Osteocyte (in vitro differentiated cells): ENCODE measurements around the gene VIT. TPM values are rescaled to one million over a fixed set of nuclear protein-coding genes. Genes with fewer than 3 reads are reported as not detected.

ENCODE experiments used
- DNase-seq: peaks from one replicate; pipeline ENCODE4 v3.0.0; 2021; ENCODE audit warnings: mixed read lengths; ENCODE audit not compliant: unreplicated experiment; ENCODE audit errors: extremely low spot score
- H3K27ac Mint-ChIP-seq: one replicate; pipeline ENCODE4 v1.8.0; 2021; ENCODE audit warnings: mild to moderate bottlenecking, mixed read lengths; ENCODE audit not compliant: unreplicated experiment
- H3K27me3 Mint-ChIP-seq: one replicate; pipeline ENCODE4 v1.8.0; 2021; ENCODE audit warnings: mixed read lengths; ENCODE audit not compliant: unreplicated experiment
- H3K36me3 Mint-ChIP-seq: one replicate; pipeline ENCODE4 v1.8.0; 2021; ENCODE audit warnings: mixed read lengths; ENCODE audit not compliant: unreplicated experiment
- H3K4me1 Mint-ChIP-seq: one replicate; pipeline ENCODE4 v1.8.0; 2021; ENCODE audit warnings: mixed read lengths; ENCODE audit not compliant: unreplicated experiment
- H3K4me3 Mint-ChIP-seq: one replicate; pipeline ENCODE4 v1.8.0; 2021; ENCODE audit warnings: mild to moderate bottlenecking, moderate library complexity, mixed read lengths; ENCODE audit not compliant: unreplicated experiment
- H3K9me3 Mint-ChIP-seq: one replicate; pipeline ENCODE4 v1.8.0; 2021; ENCODE audit warnings: mixed read lengths; ENCODE audit not compliant: unreplicated experiment
- total RNA-seq: library from RNA; stranded (reverse); gene quantifications from 2 replicates; pipeline ENCODE4 v1.2.1, GENCODE V29; 2021
- TF ChIP-seq, protein P1 (sequence below): fragments of 200-600 bp; sonication (generic); IDR thresholded peaks from 2 replicates; pipeline ENCODE4 v1.5.0; 2021; ENCODE audit warnings: antibody characterized with exemption, mild to moderate bottlenecking, moderate library complexity

The VIT gene
- total RNA-seq, 1 donor from 2014 or later = 11.4 TPM

DNA sequence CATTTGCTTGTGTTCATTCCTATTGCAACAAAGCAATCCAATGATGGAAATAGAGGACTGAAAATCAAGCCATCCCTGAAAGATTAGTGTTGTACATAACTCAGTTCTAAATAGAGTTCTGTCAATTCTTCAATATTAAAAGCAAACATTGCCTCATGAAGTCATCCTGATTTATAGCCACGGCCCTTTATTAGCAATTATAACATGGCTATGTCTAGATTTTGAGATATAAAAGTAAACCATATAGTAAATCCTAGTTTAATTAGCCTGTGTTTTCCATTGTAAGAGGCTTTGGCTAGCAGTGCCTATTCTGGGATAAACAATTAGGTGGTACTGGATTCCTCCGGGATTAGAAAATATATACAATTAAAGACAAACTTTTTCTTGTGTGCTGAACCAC, 33.2 kb upstream of the VIT start:
- no peaks in the 10 kb centered on the region for H3K4me1 Mint-ChIP-seq
- TF ChIP-seq, protein P1, sequence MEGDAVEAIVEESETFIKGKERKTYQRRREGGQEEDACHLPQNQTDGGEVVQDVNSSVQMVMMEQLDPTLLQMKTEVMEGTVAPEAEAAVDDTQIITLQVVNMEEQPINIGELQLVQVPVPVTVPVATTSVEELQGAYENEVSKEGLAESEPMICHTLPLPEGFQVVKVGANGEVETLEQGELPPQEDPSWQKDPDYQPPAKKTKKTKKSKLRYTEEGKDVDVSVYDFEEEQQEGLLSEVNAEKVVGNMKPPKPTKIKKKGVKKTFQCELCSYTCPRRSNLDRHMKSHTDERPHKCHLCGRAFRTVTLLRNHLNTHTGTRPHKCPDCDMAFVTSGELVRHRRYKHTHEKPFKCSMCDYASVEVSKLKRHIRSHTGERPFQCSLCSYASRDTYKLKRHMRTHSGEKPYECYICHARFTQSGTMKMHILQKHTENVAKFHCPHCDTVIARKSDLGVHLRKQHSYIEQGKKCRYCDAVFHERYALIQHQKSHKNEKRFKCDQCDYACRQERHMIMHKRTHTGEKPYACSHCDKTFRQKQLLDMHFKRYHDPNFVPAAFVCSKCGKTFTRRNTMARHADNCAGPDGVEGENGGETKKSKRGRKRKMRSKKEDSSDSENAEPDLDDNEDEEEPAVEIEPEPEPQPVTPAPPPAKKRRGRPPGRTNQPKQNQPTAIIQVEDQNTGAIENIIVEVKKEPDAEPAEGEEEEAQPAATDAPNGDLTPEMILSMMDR = no peak
- no peak overlapping the region for H3K27ac Mint-ChIP-seq
- no peaks in the 10 kb centered on the region for H3K36me3 Mint-ChIP-seq
- H3K27me3 Mint-ChIP-seq = no peaks in the 10 kb centered on the region
- H3K4me3 Mint-ChIP-seq = no peak overlapping the region
- H3K9me3 Mint-ChIP-seq = no peaks in the 10 kb centered on the region
- DNase-seq = no peak

DNA sequence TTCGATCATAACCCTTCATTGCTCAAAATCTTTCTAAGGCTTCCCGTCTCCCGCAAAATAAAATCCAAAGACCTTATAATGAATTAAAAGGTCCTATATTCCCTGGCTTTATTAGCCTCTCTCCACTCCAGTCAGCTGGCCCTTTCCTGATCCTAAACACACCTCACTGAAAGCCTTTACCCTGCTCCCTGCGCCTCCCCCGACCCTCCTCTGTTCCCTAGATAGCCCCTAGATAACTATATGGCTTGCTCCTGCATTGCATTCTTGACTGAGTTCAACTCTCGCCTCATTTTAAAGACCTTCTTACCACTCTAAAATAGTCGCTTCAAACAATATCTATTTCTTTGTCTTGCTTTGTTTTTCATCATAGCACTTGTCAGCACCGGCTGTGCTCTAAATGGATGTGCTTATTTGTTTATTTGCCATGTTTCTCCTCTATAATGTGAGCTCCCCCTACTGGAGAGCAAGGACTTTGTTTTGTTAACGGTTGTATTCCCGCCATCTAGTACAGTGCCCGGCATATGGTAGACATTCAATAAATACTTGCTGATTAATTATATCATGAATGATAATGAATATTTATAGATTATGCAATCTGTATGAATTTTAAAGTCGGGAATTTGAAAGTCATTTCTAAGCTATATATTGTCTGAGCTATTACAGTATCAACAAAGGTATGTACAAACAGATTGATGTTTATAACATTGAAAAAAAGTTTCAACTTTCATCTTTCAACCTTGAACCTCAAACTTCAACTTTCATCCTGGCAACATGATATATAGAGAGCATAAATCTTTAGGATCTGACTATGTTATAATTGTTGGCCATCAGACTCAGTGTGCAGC, 32.4 kb upstream of the VIT start:
- Mint-ChIP-seq H3K9me3 (no peaks in the 10 kb centered on the region), H3K4me1 (no peaks in the 10 kb centered on the region), H3K4me3 (no peak overlapping the region), H3K36me3 (no peaks in the 10 kb centered on the region), H3K27ac (no peak overlapping the region), H3K27me3 (no peaks in the 10 kb centered on the region)
- TF ChIP-seq, protein P1 = peak; percentile 89
- DNase-seq = no peak

DNA sequence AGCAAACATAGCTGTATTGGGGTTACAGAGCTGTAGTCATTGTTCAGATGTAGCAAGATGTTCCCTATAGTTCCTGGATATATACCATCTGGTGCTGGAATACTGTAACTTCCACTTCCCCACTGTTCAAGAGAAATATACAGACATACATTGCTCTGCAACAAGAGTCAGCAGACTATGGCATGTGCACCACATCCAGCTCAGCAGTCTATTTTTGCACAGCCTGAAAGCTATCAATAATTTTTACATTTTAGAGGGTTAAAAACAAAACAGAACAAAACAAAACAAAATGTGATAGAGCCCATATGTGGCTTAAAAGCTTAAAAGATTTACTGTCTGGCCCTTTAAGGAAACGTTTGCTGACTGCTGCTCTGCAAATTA, 31.8 kb upstream of the VIT start:
- Mint-ChIP-seq H3K9me3 (no peaks in the 10 kb centered on the region), H3K27ac (no peak overlapping the region), H3K4me3 (no peak overlapping the region), H3K4me1 (no peaks in the 10 kb centered on the region), H3K36me3 (no peaks in the 10 kb centered on the region), H3K27me3 (no peaks in the 10 kb centered on the region)
- TF ChIP-seq, protein P1 = no peak
- no peak for DNase-seq

DNA sequence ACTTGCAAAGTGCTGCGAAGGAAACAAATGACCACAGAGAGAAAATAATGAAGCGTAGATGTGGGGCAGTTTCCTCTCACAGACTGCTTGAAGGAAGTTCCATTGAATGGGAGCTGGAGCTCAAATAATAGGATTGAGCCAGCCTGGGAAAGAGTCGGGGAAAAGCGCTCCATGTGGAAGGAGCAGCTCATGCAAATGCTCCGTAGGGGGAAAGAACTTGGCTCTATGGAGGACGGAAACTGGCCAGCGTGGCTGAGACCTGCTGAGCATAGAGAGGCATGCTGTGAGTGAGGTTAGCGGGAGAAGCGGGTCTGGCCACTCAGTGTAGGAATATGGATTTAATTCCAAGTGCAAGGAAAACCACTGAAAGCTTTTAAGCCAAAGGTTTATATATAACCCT, 28.6 kb upstream of the VIT start:
- no peak overlapping the region for H3K4me3 Mint-ChIP-seq
- no peaks in the 10 kb centered on the region for H3K9me3 Mint-ChIP-seq
- no peaks in the 10 kb centered on the region for H3K4me1 Mint-ChIP-seq

More for the DNA sequence above, 28.6 kb upstream of the VIT start:
- no peaks in the 10 kb centered on the region for H3K27me3 Mint-ChIP-seq
- H3K36me3 Mint-ChIP-seq = no peaks in the 10 kb centered on the region
- TF ChIP-seq, protein P1 = no peak
- no peak for DNase-seq
- H3K27ac Mint-ChIP-seq = no peak overlapping the region
